HCT116 (cell line): ENCODE measurements around the gene PCSK6. TPM values are rescaled to one million over a fixed set of nuclear protein-coding genes. Genes with fewer than 3 reads are reported as not detected.

Experiments used
- ATAC-seq: fragments of 200-7000 bp; cut with Tn5 transposase; 2 replicates; pipeline ENCODE4 v1.9.1; 2020; ENCODE audit warnings: mild to moderate bottlenecking, moderate library complexity
- BruUV-seq: library from RNA; stranded (reverse); fragments of 400-500 nt; replicated peaks from 2 replicates; lab custom pipeline; 2021; lab: Mats Ljungman, UMichigan
- CTCF ChIA-PET: fragments of 300-600 bp; sonication (Branson Sonifier 250); formaldehyde crosslinking; loops from one replicate; lab custom pipeline; 2021; ENCODE audit warnings: antibody characterized with exemption; lab: Charles Lee
- POLR2A ChIA-PET: fragments of 300-600, 350-600 bp; sonication (Branson Sonifier 250); formaldehyde crosslinking; loops from one replicate; lab custom pipeline; 2021; ENCODE audit warnings: antibody characterized with exemption; lab: Charles Lee
- RAD21 ChIA-PET, 2 experiments: fragments of 300-600 bp; sonication (Branson Sonifier 250); formaldehyde crosslinking; loops; one replicate each; lab custom pipeline; 2023; ENCODE audit warnings: low total read pairs in 2 of 2; ENCODE audit not compliant: uncharacterized antibody in 2 of 2, unreplicated experiment in 2 of 2, low non-redundant PET in 1 of 2; lab: Charles Lee
- DNase-seq: peaks from one replicate; pipeline ENCODE4 v3.0.0-alpha.2; 2010; ENCODE audit warnings: low read depth, low spot score
- H2AFZ ChIP-seq: fragments of 200-600 bp; shearing (Covaris generic), sonication (generic); 2 replicates; pipeline ENCODE4 v1.6.1; 2017; ENCODE audit warnings: low read depth, mixed run types, mixed read lengths, antibody characterized with exemption, low read length; ENCODE audit not compliant: poor library complexity, severe bottlenecking
- H3K27ac ChIP-seq: 2 replicates; pipeline ENCODE4 v1.5.1; 2012; ENCODE audit warnings: low read depth, low read length
- H3K27me3 ChIP-seq: fragments of 200-600 bp; sonication (generic); 2 replicates; pipeline ENCODE4 v1.6.1; 2016; ENCODE audit warnings: mixed run types, low read length, mixed read lengths; ENCODE audit not compliant: insufficient read depth
- H3K36me3 ChIP-seq, 2 experiments: fragments of 200-500 bp in 1 of 2; fragments of 200-600 bp in 1 of 2; sonication (Bioruptor generic) in 1 of 2; sonication (generic) in 1 of 2; 2 replicates each; pipeline versions ENCODE4 v1.5.1 to v1.6.1; 2014 to 2016; ENCODE audit warnings: low read length in 2 of 2, inconsistent platforms in 1 of 2, mixed read lengths in 1 of 2, mixed run types in 1 of 2; ENCODE audit not compliant: insufficient read depth in 2 of 2, control insufficient read depth in 1 of 2
- H3K4me1 ChIP-seq, 2 experiments: fragments of 200-600 bp in 1 of 2; sonication (generic) in 1 of 2; 2 replicates each; pipeline versions ENCODE4 v1.5.1 to v1.6.1; 2012 to 2017; ENCODE audit warnings: low read length in 2 of 2, inconsistent platforms in 1 of 2, mild to moderate bottlenecking in 1 of 2, mixed read lengths in 1 of 2, mixed run types in 1 of 2, moderate library complexity in 1 of 2; ENCODE audit not compliant: insufficient read depth in 2 of 2, control insufficient read depth in 1 of 2
- H3K4me2 ChIP-seq: fragments of 200-600 bp; sonication (generic); 2 replicates; pipeline ENCODE4 v1.6.1; 2017; ENCODE audit warnings: mixed run types, low read length, mixed read lengths
- H3K4me3 ChIP-seq, 2 experiments: fragments of 200-600 bp in 1 of 2; sonication (generic) in 1 of 2; replicated peaks in 1 of 2; 2 replicates each; pipeline ENCODE4 v1.5.1; 2011 to 2016; ENCODE audit warnings: low read length in 2 of 2, control low read depth in 1 of 2, low read depth in 1 of 2, mild to moderate bottlenecking in 1 of 2, mixed read lengths in 1 of 2, mixed run types in 1 of 2
- H3K79me2 ChIP-seq: fragments of 200-600 bp; sonication (generic); 2 replicates; pipeline ENCODE4 v1.6.1; 2017; ENCODE audit warnings: mild to moderate bottlenecking, mixed run types, low read length, moderate library complexity, mixed read lengths; ENCODE audit not compliant: insufficient read depth
- H3K9ac ChIP-seq: fragments of 200-600 bp; sonication (generic); 2 replicates; pipeline ENCODE4 v1.6.1; 2016; ENCODE audit warnings: low read length, mixed read lengths
- H3K9me2 ChIP-seq: fragments of 200-600 bp; sonication (generic), shearing (Covaris generic); 2 replicates; pipeline ENCODE4 v1.6.1; 2017; ENCODE audit warnings: mixed run types, mild to moderate bottlenecking, moderate library complexity; ENCODE audit not compliant: insufficient read depth
- H3K9me3 ChIP-seq, 2 experiments: fragments of 200-500 bp in 1 of 2; fragments of 200-600 bp in 1 of 2; sonication (Bioruptor generic) in 1 of 2; sonication (generic) in 1 of 2; 2 replicates each; pipeline ENCODE4 v1.6.1; 2014 to 2017; ENCODE audit warnings: low read length in 2 of 2, mixed read lengths in 2 of 2, inconsistent platforms in 1 of 2, low read depth in 1 of 2, mild to moderate bottlenecking in 1 of 2, mixed run types in 1 of 2, moderate library complexity in 1 of 2; ENCODE audit not compliant: control insufficient read depth in 1 of 2, insufficient read depth in 1 of 2
- H4K20me1 ChIP-seq: fragments of 200-600 bp; sonication (generic), shearing (Covaris generic); 2 replicates; pipeline ENCODE4 v1.6.1; 2017; ENCODE audit warnings: mixed run types, mild to moderate bottlenecking, moderate library complexity; ENCODE audit not compliant: insufficient read depth
- ATF3 ChIP-seq: IDR thresholded peaks from 2 replicates; pipeline ENCODE4 v1.6.1; 2012
- CBX3 ChIP-seq: IDR thresholded peaks from 2 replicates; pipeline ENCODE4 v1.6.1; 2012; ENCODE audit warnings: low read depth
- CEBPB ChIP-seq: IDR thresholded peaks from 2 replicates; pipeline ENCODE4 v1.6.1; 2012; ENCODE audit warnings: low read depth
- CTCF ChIP-seq, 3 experiments: fragments of 200-600 bp in 1 of 3; sonication (generic) in 1 of 3; IDR thresholded peaks in 2 of 3; conservative IDR thresholded peaks in 1 of 3; 2 replicates each; pipeline ENCODE4 v1.5.1; 2012 to 2017; ENCODE audit warnings: low read depth in 2 of 3, low read length in 2 of 3, antibody characterized with exemption in 1 of 3, borderline replicate concordance in 1 of 3, control low read depth in 1 of 3, mild to moderate bottlenecking in 1 of 3, mixed read lengths in 1 of 3, mixed run types in 1 of 3, moderate library complexity in 1 of 3; ENCODE audit not compliant: insufficient read depth in 1 of 3
- EGR1 ChIP-seq: IDR thresholded peaks from 2 replicates; pipeline ENCODE4 v1.6.1; 2012; ENCODE audit warnings: low read depth
- ELF1 ChIP-seq: IDR thresholded peaks from 2 replicates; pipeline ENCODE4 v1.6.1; 2012; ENCODE audit warnings: low read depth, borderline replicate concordance
- EZH2phosphoT487 ChIP-seq: fragments of 200-600 bp; IDR thresholded peaks from 2 replicates; pipeline ENCODE4 v1.6.1; 2018; ENCODE audit warnings: antibody characterized with exemption, borderline replicate concordance
- JUND ChIP-seq: IDR thresholded peaks from 2 replicates; pipeline ENCODE4 v1.6.1; 2012
- MAX ChIP-seq: IDR thresholded peaks from 2 replicates; pipeline ENCODE4 v1.6.1; 2012
- RAD21 ChIP-seq: IDR thresholded peaks from 2 replicates; pipeline ENCODE4 v1.6.1; 2012; ENCODE audit warnings: low read depth, mild to moderate bottlenecking
- SP1 ChIP-seq: IDR thresholded peaks from 2 replicates; pipeline ENCODE4 v1.6.1; 2012; ENCODE audit warnings: low read depth
- SRF ChIP-seq: IDR thresholded peaks from 2 replicates; pipeline ENCODE4 v1.6.1; 2012; ENCODE audit warnings: low read depth
- TCF7L2 ChIP-seq: IDR thresholded peaks from 2 replicates; pipeline ENCODE4 v1.7.0; 2011; ENCODE audit warnings: borderline replicate concordance, inconsistent platforms; ENCODE audit not compliant: insufficient read depth, insufficient read length; ENCODE audit errors: extremely low read depth
- ZFX ChIP-seq: fragments of 450-650 bp; IDR thresholded peaks from 2 replicates; pipeline ENCODE4 v1.6.1; 2017
- ZNF274 ChIP-seq: fragments of 200-500 bp; sonication (Bioruptor generic); IDR thresholded peaks from 2 replicates; pipeline ENCODE4 v1.6.1; 2014; ENCODE audit warnings: mild to moderate bottlenecking, low read depth, low read length, inconsistent platforms
- intact Hi-C: fragments of 100-400 bp; cut with micrococcal nuclease; formaldehyde crosslinking; loops from 2 replicates; pipeline ENCODE4 v1.10.0; 2022
- total RNA-seq: library from RNA; stranded (reverse); gene quantifications from one replicate; pipeline ENCODE4 v1.2.1, GENCODE V29; 2021; ENCODE audit not compliant: unreplicated experiment
- TF ChIP-seq, protein P1 (sequence below): IDR thresholded peaks from 2 replicates; pipeline ENCODE4 v1.6.1; 2012; ENCODE audit warnings: low read depth

The PCSK6 gene
- total RNA-seq, 1 experiment from 2014 or later = 13.5 TPM

DNA sequence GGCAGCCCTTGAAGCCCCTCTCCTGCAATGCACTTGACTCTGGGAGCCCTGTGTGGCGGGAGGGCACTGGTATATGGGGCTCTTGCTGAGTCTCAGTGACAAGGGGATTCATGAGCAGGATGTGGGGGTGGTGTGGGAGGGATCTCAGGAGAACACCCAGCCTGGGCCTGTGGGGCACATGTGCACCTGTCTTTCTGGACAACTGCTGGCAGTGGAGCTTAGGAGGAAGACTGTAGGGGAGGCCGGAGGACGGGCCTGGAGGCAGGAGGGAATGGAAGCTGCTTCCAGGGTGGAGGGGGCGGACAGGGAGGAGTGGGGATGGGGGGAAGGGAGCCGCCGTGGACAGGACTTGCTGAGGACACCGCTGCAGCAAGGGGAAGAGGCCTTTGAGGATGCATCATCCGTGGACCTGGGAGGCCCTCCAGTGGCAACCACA, 183.7 kb downstream of the PCSK6 start:
- H3K4me2 ChIP-seq = no peak overlapping the region
- H4K20me1 ChIP-seq = no peaks in the 10 kb centered on the region
- H2AFZ ChIP-seq = no peak overlapping the region
- no peak overlapping the region for H3K9ac ChIP-seq
- no peaks in the 10 kb centered on the region for H3K79me2 ChIP-seq
- ATAC-seq (no peak), DNase-seq (no peak)
- H3K9me3 ChIP-seq = no peaks in the 10 kb centered on the region
- ChIA-PET CTCF (no interaction called here), POLR2A (no interaction called here), RAD21 (no interaction called here)
- intact Hi-C loops = no loop called here
- H3K4me3 ChIP-seq = no peak overlapping the region
- H3K9me2 ChIP-seq = no peaks in the 10 kb centered on the region
- H3K36me3 ChIP-seq = no peaks in the 10 kb centered on the region
- TF ChIP-seq SP1 (no peak), ATF3 (no peak), ZFX (no peak), ELF1 (no peak), CBX3 (no peak), EGR1 (no peak), SRF (no peak), EZH2phosphoT487 (no peak), MAX (no peak), JUND (no peak), ZNF274 (no peak), CEBPB (no peak), CTCF (IDR thresholded peaks at IDR 0.05 in 2 of 3, conservative IDR thresholded peaks at IDR 0.05 in 1 of 3; ENCODE audit: borderline replicate concordance in 1 of 3, insufficient read depth in 1 of 3, low read depth in 2 of 3, low read length in 2 of 3) (no peak), RAD21 (no peak), TCF7L2 (no peak)
- TF ChIP-seq, protein P1, sequence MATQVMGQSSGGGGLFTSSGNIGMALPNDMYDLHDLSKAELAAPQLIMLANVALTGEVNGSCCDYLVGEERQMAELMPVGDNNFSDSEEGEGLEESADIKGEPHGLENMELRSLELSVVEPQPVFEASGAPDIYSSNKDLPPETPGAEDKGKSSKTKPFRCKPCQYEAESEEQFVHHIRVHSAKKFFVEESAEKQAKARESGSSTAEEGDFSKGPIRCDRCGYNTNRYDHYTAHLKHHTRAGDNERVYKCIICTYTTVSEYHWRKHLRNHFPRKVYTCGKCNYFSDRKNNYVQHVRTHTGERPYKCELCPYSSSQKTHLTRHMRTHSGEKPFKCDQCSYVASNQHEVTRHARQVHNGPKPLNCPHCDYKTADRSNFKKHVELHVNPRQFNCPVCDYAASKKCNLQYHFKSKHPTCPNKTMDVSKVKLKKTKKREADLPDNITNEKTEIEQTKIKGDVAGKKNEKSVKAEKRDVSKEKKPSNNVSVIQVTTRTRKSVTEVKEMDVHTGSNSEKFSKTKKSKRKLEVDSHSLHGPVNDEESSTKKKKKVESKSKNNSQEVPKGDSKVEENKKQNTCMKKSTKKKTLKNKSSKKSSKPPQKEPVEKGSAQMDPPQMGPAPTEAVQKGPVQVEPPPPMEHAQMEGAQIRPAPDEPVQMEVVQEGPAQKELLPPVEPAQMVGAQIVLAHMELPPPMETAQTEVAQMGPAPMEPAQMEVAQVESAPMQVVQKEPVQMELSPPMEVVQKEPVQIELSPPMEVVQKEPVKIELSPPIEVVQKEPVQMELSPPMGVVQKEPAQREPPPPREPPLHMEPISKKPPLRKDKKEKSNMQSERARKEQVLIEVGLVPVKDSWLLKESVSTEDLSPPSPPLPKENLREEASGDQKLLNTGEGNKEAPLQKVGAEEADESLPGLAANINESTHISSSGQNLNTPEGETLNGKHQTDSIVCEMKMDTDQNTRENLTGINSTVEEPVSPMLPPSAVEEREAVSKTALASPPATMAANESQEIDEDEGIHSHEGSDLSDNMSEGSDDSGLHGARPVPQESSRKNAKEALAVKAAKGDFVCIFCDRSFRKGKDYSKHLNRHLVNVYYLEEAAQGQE = no peak
- BruUV-seq = no TSS peak
- H3K27me3 ChIP-seq = no peaks in the 10 kb centered on the region
- no peaks in the 10 kb centered on the region for H3K4me1 ChIP-seq
- H3K27ac ChIP-seq = no peak overlapping the region
